Liver (tissue), 3 donors: ENCODE measurements around the gene PPP1R2.

ENCODE experiments used
- CTCF ChIP-seq: fragments of 150-350 bp; IDR thresholded peaks from 2 replicates; pipeline ENCODE4 v1.5.1; 2017; ENCODE audit warnings: improper control_type of control experiment, low read depth, low read length; ENCODE audit not compliant: missing input control
- EGR1 ChIP-seq, 2 donors: IDR thresholded peaks; 2 replicates each; pipeline ENCODE4 v1.6.1; 2016 to 2018; ENCODE audit warnings: antibody characterized with exemption in 2 of 2, low read depth in 2 of 2
- SP1 ChIP-seq: IDR thresholded peaks from 2 replicates; pipeline ENCODE4 v1.6.1; 2018; ENCODE audit warnings: antibody characterized with exemption, mild to moderate bottlenecking
- donor health status: healthy.
- donor health status: healthy.

DNA sequence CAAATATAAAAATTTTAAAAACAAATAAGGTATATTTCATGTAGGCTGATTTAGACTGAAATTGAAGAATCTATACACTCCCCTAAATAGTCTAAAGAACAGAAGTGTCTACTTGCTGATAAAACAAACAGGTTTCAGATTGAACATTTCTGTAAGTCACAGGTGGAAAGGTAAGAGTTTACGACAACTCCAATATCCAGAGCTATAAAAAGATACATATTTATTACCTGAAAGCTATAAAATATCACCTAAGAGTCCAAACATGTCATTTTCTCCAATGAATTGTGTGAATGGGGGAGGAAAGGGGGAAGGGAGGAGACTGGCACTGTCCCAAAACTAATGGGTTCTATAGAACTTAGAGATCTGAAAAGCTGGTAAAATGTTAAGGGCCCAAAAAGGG is 26.1 kb downstream of the PPP1R2 start:
- TF ChIP-seq EGR1 (IDR thresholded peaks at IDR 0.05; ENCODE audit: low read depth in 2 of 2) (no peak), SP1 (no peak), CTCF (no peak)
